22Rv1 (cell line): ENCODE data around the gene CYTH1.

Experiments used
- H3K27ac ChIP-seq: fragments of 450-650 bp; 2 replicates; pipeline ENCODE4 v1.5.1; 2017
- ZFX ChIP-seq: fragments of 450-650 bp; IDR thresholded peaks from 2 replicates; pipeline ENCODE4 v1.6.1; 2017; ENCODE audit warnings: antibody characterized with exemption, borderline replicate concordance
- TF ChIP-seq, protein P1 (sequence below): fragments of 450-650 bp; IDR thresholded peaks from 2 replicates; pipeline ENCODE4 v1.5.1; 2017; ENCODE audit warnings: mild to moderate bottlenecking

The CYTH1 gene

DNA sequence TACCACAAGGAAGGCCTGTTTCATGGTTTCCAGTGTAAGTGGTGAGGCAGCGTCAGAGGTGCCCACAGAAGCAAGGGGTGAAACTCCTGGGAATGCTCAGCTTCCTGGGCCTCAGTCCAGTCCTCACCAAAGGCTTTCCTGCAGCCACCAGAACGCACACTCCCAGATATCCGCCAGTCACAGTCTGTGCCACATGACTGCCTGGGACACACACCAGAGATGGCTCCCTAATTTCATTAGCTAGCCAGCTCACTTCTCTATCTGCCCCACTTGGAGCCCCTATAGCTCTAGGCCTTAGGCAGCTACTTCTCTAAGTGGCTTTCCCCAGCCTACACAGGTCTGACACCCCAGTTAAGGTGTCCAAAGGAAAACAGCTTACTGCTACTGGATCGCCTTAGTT, 77.0 kb downstream of the CYTH1 start:
- H3K27ac ChIP-seq, result no peak overlapping the region
- TF ChIP-seq, protein P1, sequence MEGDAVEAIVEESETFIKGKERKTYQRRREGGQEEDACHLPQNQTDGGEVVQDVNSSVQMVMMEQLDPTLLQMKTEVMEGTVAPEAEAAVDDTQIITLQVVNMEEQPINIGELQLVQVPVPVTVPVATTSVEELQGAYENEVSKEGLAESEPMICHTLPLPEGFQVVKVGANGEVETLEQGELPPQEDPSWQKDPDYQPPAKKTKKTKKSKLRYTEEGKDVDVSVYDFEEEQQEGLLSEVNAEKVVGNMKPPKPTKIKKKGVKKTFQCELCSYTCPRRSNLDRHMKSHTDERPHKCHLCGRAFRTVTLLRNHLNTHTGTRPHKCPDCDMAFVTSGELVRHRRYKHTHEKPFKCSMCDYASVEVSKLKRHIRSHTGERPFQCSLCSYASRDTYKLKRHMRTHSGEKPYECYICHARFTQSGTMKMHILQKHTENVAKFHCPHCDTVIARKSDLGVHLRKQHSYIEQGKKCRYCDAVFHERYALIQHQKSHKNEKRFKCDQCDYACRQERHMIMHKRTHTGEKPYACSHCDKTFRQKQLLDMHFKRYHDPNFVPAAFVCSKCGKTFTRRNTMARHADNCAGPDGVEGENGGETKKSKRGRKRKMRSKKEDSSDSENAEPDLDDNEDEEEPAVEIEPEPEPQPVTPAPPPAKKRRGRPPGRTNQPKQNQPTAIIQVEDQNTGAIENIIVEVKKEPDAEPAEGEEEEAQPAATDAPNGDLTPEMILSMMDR, result no peak

DNA sequence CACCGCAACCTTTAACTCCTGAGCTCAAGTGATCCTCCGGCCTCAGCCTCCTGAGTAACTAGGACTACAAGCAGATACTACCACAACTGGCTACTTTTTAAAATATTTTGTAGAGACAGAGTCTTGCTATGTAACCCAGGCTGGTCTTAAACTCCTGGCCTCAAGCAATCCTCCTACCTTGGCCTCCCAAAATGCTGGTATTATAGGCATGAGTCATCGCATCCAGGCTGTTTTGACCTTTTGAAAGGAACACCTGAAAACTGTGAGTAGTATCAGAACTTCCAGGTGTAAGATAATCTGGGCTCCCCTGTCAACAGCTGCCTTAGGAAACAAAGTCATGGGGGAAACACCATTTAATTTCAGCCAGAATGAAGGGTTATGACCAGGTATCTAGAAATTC, 77.5 kb downstream of the CYTH1 start:
- H3K27ac ChIP-seq, result no peak overlapping the region
- TF ChIP-seq ZFX, result no peak
- TF ChIP-seq, protein P1, result no peak

DNA sequence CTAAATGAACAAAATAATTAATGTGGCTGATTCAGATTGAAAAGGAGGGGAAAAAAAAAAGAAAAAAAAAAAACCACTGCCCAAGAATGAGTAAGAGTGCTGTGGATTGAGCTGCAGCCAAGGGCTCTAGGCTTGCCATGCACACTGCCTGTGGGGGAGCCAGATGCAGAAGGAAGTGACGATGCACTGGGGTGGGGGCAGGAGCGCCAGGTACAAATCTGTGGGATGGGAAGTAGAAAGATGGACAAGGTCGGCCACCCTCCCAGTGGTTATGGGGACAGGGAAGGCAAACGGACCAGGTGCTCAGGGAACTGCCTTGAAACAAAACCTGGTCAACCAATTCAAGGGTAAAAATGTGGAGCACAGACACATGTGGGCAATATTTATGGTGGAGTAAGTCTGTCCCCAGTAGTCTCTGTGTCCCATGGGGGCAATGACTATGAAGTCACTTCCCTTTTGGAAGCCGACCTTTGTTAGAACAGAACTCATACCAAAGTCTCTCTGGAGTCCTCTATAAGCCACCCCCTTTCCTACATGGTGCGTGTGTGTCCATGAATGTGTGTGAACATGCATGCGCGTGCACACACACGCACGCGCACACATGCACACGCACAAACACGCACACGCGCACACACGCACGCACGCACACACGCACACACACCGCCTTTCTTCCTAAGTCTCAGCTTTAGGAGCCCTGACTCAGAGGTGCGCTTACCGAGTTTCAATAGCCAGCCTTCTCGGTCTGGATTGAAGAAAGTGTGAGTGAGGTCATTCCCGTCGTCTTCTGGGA, 84.3 kb downstream of the CYTH1 start:
- no peak overlapping the region for H3K27ac ChIP-seq
- TF ChIP-seq, protein P1, result no peak
- no peak for TF ChIP-seq ZFX

DNA sequence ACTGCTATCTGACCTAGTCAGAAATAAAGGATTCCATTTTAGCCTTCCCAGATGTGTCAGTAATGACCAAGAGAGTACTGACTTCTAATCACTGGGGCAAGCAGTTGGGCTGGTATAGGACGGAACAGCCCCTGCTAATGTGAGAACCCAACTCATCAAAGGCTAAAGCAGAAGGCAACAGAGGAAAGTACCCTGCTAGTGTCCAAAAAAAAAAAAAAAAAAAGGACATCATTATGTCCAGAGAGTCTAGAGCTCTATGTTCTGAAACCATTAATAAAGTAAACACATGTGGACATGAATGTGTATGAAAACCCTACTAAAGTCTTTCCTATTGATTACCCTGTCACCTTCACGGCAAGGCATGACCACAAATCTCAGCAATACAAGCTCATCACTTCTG, 85.0 kb downstream of the CYTH1 start:
- no peak for TF ChIP-seq ZFX
- TF ChIP-seq, protein P1, result no peak
- no peak overlapping the region for H3K27ac ChIP-seq

DNA sequence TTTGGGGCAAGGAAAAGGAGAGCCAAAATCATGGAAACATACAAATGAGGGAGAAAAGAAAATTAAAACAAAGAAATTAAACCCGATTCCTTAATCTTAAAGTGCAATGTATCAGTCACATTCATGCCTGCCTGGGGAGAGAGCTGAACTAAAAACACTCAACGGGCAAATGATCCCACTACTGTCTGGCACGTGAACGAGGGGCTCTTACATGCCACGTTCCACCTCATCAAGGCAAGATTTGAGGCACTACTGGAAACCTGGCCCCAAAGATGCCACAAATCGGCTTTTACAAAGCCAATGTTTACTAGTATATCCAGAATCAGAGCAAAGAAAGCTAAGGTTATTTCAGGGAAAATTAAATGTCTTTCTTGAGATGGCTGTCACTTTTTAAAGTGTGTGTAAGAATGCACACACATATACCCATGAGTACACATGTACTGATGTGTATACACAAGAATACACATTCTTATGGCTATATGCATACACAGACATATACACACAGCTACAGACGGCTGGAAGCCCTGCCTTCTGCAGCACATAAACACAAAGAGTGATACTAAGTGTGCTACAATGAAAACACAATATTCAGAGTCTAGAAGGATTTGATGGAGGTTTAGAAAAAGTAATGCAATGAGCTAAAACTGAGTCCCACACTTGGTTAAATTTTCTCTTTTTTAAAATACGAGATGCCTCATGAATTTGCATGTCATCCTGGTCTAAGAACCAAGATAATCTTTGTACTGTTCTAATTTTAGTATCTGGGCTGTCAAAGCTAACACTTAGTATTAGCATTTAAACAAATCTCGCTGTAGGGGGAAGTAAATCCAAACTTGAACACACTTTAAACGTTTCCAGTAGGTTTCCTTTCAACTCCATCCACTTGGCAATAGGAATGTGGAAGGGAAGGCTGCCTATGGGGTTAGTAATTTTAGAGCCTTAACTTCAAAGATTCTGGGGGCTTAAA, 85.8 kb downstream of the CYTH1 start:
- H3K27ac ChIP-seq, result no peak overlapping the region
- no peak for TF ChIP-seq ZFX
- TF ChIP-seq, protein P1, result no peak

DNA sequence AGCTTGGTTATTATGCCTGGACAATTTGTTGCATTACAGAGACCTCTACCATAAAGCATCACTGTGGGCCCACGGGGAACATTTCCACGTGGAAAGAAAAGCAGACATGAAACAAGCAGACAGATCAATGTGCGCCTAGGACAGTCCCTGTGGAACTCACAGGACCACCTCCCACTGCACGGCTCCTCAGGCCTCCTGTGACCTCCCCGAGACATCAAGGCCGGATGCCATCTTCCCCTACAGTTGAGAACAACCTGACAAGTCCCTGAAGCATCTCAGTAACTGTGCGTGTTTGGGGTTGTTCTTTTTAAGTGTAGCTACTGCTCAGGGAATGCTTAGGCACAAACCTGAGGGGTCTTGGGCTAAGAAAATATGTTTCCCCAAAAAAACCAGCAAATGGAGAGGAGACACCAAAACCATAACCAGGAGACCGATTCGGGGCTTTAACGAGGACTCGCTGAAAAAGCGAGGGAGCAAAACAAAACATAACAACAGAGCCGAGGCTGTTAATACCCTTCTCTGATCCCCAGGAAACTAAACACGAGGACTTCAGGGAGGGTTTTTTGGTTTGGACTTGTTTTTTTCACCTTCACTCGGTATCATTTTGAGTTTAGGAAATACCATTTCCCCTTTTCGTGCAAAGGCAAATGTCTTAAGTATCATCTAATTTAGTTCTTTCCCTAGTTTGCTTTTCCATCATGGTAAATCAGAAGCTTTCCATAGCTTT, 87.1 kb downstream of the CYTH1 start:
- TF ChIP-seq ZFX, result no peak
- TF ChIP-seq, protein P1, result no peak
- H3K27ac ChIP-seq, result no peak overlapping the region
